Measurements from ENCODE around the gene PCBP2.

PCBP2 gene

DNA sequence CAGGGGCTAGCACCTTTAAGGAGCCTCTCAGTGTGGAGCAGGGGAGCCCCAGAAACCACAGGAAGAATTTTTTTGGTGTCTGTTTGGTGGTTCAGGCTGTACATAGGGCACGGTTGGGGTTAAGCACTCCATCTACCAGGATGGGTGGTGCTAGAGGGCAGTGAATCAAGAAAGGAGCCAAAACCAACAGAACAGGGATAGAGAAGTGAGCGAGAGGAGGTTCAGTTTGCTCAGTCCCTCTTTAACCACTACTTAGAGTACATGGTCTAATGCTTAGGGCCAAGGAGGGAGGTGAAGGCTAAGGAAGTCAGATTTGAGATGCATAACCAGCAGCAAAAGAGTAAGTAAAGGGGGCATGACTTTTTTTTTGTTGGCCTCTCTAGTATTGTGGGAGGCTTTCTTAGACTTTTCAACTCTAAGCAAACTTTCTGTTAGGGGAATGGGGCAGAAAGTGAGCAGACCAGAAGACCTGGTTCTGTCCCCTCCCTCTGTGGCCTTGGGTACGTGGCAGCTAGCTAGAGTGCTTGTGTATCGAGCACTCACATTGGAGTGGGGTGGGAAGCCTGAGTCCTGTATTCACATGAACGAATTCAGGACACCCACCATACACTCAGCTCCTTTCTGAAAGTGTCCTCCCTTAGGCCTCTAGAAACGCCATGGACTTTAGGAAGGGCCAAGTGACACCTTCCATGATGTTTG lies 62.0 kb downstream of the PCBP2 start:
- DNase-seq: no peak

DNA sequence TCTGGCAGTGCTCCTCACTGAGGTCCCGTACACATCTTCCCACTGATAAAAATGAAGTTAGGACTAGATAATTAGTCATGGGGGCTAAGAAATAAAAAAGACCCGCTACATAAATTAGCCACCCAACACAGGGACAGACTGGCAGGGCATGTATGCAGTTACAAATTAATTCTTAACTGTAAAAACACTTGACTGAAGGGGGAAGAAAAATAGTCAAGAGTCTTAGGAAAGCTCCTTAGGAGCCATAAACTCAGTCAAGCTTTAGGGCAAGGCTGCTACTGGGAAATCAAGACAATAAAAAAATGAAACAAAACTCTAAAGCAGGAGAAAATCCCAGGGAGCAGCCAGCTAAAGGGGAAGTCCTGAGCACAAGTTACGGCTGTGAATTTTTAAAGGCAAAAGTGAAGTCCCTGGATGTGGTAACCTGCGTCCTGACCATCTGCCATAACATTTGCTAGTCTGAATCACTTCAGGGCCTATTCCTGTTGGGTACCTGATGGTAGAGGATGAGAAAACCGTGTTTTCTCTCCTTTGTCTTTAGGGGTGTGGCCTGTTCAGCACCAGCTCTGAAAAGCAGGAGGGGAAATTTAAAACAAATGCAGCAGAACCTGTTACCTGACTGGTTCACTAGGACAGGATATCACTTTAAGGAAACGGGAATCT lies 62.9 kb downstream of the PCBP2 start:
- no peak for DNase-seq

DNA sequence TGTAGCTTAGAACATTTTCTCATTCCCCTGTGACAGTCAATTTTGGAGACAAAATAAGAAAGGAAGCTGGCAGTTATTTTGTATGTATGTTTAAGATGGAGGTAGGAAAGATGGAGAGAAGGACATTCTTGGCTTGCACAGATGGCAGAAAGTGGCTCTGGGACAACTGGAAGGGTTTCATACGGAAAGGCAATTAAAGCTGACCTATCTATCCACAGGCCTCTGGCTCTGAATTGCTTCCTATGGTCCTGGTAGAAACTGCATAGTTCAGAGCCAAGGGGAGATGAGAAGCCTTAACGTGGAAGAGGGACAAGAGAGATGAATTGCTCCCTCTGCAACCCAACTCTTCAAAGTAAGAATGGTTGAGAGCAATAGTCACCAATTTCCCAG lies 63.4 kb downstream of the PCBP2 start:
- DNase-seq: no peak

DNA sequence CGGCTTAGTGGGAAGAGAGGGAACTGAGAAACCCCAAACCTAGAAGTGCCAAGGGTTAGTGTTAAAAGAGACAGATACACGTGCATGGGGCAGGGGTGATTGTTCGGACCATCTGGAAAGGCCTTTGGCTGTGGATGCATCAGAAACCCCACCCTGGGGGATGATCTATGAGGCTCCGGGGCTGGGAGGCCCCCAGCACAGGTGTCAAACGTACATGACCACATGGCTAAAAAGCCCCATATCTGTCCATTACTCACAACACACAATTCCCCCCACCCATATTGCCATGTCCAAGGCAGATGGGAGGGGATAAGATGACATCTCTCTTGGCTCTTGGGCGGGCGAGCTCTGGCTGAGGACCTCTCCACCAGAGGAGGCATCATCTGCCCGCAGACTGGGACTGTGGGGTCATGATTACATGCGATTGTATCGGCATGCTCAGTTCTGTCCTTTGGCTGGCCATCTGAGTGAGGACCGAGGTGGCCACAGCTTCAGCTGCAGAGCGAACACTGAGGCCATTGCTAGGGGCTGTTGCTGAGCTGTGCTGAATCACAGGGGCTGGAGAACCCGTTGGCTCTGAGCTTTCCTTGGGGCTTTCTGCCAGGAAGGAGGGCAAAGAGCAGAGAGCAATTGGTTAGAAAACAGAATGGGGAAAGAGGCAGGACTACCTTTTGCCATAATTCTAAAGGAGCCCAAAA lies 65.0 kb downstream of the PCBP2 start:
- no peak for DNase-seq

DNA sequence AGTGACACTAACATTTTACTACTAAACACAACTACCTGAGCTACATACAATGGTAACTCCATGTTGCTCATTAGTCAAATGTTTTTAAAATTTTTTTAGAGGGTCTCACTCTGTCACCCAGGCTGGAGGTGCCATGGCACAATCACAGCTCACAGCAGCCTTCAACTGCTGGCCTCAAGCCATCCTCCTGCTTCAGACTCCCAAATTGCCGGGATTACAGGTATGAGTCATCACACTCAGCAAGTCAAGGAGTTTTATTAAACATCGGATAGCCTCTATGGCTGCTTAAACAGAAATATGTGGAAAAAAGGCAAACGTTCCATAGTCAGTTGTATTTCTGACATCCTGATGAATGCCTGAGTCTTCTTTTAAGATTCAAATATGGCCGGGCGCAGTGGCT lies 66.5 kb downstream of the PCBP2 start:
- no peak for DNase-seq

DNA sequence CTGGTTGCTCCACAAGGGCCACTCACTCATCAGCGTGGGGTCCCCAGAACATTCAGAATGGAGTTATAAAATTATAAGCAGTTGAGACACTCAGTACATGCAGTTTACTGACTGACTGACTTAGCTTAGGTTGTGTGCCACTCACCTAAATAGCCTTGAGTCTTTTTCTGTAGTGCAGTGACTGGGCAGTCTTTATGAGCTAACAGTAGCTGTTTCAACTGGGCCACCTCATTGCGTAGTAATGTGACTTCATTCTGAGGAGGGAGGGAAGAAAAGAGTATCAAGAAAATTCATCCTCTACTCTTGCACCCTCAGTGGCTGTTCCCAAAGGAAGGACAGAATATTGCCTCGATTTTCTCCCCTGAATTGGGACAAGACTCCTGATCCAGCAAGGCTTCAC lies 71.2 kb downstream of the PCBP2 start:
- DNase-seq: no peak

DNA sequence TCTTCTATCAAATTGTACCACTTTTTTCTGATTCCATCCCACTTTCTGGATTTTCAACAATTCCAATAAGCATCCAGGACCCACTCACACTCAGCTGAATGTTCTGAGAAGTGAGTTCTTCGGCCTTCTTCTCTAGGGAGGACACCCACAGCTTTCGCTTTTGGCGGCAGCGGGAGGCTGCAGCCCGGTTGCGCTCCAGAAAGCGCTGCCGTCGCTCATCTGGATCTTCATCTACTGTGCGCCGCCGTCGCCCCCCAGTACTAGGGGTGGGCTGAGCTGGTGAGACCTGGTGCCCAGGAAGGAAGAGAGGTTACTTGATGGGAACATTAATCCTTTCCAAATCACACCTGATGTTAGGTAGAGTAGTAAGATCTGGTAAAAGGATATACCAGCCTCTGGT lies 72.6 kb downstream of the PCBP2 start:
- DNase-seq: no peak

DNA sequence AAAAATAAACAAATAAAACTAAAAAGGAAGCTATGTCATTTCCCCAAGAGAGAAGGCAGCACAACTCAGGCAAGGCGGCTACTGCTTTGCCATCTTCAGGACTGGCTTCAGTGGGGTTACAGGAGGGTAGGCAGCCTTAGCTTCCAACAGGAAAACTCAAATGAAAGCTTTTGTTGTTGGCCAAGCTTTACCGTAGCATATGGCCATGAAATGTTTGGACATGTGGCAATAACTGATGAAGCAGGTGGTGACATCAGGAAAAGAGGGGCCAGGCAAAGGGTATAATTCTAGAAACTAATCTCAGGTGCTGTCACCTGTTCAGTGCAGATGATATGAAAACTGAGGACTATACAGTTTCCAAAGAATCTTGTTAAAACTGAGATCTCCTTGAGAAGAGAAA lies 78.2 kb downstream of the PCBP2 start:
- DNase-seq: no peak
